HG03103 (cell line): ENCODE data around the gene DNAJB6.

ENCODE experiments used
- ATAC-seq: cut with Tn5 transposase; IDR thresholded peaks from one replicate; pipeline ENCODE4 v1.9.1; 2021; ENCODE audit warnings: low read depth; ENCODE audit not compliant: unreplicated experiment

The DNAJB6 gene

DNA sequence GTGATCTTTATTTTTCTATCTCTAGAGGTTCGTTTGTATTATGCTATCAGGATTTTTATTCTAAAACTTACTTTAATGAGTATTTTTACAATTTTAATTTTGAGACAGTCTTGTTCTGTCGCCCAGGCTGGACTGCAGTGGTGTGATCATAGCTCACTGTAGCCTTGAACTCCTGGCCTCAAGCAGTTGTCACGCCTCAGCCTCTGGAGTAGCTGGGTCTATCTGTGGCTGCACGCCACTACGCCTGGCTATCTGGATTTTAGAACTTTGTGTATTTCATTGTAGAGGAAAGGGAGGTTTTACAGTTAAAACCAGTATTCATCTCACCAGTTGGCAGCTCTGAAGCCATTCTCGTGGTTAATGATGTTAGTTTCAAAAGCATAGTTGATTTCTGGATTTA is 25.9 kb downstream of the DNAJB6 start:
- no peak for ATAC-seq

DNA sequence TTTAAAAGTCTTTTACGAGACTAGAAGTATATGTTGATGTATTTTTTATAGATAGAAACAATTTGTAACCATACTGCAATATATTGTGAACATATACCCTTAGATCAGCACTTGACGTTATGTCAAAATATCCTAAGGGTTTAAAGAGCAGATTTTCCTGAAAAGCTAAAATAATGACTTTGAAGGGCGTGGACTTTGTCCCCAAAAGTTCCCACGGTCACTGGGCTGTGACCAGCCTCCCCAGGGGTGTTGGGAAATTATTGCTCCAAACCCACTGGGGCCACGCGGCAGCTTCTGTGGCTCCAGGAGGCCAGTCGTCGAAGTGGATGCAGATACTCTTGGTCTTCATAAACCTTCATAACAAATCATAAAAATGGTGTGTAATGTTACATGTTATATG is 29.9 kb downstream of the DNAJB6 start:
- no peak for ATAC-seq

DNA sequence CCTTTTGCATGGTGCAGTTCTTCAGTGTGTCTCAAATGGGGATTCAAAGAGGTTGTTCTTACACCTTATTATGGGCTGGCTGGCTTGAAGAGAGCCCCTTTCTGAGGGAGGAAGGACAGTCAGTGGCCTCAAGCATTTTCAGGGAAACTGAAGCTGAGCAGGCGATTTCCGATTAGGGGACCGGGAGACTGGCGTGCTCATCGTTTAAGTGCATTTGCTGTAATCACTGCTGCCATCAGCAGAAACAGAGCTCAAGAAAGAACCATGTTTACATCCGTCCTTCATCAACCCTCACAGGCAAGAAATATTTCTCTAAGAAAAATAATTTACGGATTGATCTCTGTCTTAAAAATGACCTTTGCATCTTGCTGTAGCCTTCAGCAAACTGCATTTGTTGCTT is 32.2 kb downstream of the DNAJB6 start:
- no peak for ATAC-seq

DNA sequence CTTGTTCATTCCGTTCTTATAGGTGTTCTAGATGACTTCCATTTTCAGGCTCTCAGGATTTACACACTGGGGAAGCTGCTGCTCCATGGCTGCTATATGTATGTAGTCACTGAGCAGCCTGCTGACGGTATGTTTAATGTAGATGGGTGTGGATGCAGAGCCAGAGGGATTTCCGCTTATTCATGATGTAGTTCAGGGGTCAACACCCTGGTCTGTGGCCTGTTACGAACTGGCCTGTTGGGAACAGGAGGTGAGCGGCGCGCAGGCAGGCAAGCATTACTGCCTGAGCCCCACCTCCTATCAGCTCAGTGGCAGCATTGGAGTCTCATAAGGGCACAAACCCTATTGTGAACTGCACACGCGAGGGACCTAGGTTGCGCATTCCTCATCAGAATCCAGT is 33.9 kb downstream of the DNAJB6 start:
- ATAC-seq: no peak

DNA sequence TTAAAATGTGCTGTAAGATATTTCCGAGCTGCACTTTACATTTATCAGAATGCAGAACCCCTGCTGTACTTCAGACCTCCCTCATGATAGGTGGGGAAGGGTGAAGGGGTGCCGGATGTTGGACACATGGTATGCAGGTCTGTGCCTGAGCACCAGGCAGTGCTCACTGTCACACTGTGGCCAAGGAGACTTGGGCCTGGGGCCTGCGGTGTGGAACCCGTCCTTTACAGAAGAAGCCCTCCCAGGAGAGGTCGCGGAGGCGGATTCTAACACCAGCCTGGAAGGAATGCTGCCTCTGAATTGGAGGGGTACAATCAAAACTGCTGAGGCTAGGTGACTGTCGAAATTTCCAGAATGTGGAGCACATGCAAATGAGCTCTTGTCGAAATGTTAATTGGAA is 34.5 kb downstream of the DNAJB6 start:
- no peak for ATAC-seq

DNA sequence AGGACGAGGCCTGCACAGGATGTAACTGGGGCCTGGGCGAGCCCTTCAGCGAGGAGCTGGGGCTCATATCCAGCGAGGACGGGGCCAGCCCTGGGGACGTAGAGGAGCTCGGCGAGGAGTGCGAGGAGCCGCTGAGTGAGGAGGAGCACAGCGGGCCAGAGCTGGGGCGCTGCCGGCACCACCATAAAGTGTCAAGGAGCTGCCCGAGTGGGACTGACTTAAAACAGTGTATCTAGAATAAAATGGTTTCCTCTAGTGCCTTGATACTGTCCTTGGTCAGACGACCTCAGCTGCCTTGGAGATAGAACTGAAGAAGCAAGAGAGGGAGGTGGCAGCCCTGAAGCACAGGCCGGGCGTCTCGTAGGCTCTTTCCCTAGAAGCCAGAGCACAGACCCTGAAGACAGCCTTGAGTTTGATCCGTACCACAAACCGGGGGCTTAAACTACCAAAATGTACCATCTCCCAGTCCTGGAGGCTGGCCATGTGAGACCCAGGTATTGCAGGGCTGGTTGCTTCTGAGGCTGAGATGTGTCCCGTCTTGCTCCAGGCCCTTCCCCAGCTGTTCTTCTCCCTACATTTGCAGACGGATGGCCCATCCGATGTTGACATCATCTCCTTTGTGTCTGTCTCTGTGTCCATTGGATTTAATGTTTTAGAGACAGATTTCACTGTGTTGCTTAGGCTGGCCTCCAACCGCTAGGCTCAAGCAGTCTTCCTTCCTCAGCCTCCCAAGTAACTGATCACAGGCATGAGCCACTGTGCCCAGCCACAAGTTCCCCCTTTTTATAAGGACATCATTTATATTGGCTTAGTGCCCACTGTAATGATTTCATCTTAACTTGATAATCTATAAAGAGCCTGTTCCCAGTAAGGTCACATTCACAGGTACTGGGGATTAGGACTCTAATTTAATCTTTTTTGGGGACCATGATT is 35.8 kb downstream of the DNAJB6 start:
- no peak for ATAC-seq

DNA sequence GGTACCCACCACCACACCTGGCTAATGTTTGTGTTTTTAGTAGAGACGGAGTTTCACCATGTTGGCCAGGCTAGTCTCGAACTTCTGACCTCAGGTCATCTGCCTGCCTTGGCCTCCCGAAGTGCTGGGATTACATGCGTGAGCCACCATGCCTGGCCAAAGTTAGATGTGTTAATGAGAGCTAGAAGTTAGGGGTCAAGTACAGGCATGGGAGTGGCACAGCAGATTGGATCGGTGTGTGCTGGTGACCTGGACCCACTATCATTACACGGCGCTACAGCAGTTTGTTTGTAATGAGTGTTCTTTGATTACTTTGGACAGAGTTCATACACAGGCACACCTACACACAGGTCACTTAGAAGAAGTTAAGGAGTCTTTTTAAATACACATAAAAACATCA is 36.7 kb downstream of the DNAJB6 start:
- ATAC-seq: no peak

DNA sequence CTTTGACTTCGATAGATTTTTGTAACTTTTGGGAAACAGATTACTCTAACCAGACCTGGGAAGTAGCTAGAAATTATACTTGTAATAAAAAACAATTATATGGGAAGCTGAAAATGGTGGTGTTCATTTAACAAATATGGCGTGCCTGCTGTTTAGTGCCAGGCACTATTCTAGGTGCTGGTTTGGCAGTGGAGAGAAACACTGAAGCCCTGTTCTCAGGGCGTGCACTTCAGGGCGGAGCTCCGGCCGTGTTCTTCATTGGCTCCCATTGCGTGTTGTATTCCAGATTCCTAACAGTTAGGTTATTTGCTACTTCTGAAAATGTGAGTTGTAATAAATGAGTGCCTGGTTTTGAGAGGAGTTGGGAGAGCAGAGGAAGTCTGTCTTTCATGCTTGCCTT is 38.6 kb downstream of the DNAJB6 start:
- ATAC-seq: no peak

DNA sequence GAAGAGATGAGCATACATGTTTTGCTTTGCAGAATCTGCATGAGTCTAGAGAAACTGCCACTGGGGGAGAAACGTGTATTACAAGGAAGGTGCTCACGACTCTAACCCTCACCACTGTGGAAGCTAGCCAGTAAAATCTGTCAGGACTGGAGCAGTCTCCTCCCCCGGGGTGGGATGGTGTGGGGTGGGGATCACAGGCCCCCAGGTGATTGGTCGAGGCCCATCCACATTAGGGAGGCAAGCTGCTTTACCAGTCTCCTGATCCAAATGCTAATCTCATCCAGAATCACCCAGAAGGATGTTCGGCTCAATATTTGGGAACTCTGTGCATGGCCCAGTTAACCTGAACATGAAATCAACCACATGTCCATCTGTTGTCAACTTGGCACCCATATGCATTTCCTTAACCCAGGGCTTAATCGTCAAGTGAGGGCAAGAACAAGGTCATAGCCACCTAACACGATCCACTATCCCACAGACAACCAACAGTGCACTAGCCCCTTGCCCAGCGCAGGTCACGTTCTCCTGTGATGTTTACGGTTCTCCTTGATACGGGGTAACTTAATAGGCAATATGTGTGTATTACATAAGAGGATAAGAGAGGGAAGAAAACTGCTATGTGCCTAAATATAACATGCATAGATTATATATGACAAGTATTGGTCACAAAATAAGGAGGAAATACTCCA is 40.8 kb downstream of the DNAJB6 start:
- no peak for ATAC-seq

DNA sequence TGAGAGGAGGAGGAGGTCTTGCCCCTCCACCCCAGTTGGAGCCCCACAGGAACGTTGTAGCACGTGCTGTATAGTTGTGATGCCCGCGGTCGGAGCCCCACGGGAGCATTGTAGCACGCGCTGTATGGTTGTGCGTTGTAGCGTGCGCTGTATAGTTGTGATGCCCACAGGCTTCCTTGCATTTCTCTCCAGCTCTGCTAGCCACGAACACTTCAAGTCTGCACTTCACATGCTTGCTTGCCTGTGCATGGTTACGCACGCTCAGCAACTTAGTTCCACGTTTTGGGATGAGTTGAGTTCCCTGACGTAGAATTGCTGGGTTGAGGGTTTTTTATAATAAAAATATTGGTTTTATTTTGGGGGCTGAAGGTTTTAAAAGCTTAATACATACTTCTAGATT is 41.6 kb downstream of the DNAJB6 start:
- no peak for ATAC-seq

DNA sequence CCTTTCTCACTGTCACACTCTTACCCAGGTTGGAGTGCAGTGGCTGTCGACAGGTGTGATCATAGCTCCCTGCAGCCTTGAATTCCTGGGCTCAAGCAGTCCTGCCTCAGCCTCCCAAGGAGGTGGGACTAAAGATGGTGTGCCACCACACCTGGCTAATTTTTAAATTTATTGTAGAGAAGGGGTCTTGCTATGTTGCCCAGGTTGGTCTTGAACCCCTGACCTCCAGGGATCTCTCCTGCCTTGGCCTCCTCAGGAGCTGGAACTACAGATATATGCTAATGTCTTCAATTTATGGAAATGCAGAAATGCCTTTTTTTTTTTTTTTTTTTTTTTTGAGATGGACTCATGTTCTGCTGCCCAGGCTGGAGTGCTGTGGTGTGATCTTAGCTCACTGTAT is 42.7 kb downstream of the DNAJB6 start:
- ATAC-seq: no peak

DNA sequence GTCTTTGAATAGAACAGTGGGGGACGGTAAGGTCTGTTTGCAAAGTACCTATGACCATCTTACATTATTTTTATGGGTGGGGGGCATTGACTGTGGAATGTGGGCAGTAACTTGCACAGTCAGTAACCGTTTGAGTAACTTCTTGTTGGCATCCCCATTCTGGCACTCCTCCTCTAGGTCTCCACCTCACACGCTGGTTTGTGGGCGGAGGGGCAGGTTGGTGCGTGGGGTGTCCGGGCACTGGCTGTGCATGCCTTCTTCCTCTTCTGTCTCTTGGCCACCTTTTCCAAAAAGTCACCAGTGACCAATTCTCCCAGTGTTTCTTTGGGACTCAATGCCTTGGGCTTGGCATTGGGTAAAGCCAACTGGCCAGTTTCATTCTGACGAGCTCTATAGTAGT is 43.6 kb downstream of the DNAJB6 start:
- ATAC-seq: no peak

DNA sequence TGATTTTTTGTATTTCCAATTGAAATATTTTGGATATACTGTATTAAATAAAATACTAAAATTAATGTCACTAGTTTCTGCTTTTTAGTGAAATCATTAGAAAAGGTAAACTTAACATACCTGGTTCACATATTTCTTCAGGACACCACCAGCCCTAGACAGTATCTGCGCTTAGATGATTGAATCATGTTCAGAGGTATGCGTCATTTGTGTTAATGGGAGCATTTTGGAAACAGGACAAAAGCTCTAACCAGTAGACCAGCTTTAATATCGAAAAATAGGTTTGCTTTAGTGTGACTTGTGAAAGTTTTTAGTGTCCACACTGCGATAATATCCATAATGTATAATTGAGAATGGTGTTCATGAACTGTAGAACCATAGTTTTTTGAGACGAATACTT is 47.1 kb downstream of the DNAJB6 start:
- ATAC-seq: no peak

DNA sequence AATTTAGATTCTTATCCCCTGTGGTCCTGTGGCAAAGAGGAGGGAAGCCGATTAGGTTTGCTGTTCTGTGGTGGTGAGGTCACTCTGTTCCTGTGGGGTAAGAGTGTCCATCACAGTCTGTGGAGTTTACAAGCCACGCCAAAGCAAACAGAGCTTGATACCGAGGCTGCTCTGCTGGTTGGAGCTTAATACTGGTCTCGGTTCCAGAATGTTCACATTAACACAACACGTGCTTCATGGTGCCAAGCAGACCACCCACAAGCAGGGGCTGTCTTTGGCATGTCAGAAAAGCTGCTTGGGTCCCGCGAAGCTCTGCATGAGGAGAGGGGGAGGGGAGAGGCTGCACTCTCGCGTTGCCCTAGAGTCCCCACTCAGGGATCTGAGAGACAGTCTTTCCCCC is 47.5 kb downstream of the DNAJB6 start:
- no peak for ATAC-seq

DNA sequence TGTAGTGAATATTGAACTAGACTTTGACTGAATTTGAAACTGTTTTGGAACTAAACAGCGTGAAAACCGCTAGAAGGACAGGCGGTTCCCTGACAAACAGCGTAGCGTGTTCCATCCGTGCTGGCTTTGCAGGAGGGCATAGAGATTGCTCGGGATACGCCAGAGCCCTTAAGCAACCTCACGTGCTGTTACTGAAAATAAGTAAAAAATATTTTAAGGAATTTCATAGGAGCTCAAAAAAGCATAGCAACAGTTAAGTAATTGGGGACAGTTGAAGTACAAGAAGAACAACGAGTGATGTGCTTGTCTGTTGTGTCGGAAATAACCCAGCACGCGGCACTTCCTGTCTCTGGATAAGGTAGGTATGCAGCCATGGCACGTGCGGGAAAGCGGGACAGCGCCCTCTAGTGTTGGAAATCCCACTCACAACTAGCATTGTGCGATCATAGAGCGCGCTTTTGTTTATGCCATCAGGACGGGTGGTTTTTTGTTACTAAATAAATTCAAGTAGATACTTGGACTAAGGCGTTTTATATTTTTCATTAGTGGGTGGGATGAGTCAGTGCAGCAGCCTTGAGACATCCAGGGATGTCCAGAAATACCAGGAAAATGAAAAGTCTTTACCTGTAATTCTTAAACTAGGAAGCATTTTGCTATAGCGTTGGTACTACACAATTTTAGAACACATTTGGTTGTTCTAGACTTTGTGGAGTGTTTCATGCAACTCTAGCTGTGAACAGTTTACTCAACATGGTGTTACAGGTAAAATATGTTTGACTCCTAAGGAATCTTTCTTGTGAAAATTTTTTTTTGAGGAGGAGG is 50.4 kb downstream of the DNAJB6 start:
- peak; percentile 87 for ATAC-seq

DNA sequence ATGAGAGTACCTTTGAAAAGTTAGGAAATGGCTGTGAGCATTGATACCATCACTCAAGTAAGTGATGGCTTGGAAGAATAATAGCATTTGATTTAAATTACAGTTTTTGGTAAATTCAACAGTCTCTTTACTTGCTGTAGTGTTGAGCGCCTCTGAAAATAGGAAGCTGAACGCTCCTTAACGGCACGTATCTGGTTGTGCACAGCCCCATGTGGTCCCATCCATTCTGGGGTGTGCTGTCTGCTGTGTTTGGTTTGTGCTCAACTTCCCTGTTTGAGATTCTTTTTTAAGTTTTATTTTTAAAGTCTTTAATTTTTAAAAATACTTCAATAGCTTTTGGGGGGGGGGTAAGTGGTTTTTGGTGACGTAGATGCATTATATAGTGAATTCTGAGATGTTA is 51.5 kb downstream of the DNAJB6 start:
- ATAC-seq: no peak

DNA sequence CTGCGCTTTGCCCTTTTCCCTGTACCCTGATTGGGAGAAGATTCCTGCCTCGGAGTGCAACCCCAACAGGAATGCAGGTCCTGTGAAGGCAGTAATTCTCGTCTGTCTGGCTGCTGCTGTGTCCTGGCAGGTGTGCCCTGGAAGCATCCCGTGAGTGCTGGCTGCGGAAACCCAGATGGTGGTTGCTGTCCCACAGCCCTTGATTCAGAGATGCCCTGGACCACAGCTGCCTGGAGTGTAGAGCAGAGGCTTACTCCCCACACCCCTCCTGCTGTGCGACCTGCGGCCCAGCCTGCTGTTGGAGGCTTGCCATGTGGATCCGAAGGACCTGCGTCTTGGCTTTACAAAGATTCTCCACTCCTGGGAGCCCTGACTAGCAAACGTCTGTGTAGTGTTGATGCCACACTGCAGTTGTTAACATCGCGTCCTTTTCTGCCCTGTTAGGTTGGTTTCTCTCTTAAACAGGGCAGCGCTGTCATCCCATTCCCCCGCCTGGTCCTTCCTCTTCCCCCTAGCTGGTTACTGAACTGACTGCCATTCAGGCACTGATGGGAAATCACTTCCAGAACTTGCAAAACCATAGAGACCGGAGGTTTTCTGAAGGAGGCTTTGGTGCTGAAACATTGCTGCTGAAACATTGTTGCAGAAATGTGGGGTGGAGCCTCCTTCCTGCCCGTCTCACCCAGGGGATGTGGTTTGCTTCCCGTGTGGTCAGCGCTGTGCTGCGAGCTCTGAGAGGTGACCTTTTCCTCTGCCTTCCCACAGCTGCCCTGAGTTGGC is 53.3 kb downstream of the DNAJB6 start:
- ATAC-seq: no peak

DNA sequence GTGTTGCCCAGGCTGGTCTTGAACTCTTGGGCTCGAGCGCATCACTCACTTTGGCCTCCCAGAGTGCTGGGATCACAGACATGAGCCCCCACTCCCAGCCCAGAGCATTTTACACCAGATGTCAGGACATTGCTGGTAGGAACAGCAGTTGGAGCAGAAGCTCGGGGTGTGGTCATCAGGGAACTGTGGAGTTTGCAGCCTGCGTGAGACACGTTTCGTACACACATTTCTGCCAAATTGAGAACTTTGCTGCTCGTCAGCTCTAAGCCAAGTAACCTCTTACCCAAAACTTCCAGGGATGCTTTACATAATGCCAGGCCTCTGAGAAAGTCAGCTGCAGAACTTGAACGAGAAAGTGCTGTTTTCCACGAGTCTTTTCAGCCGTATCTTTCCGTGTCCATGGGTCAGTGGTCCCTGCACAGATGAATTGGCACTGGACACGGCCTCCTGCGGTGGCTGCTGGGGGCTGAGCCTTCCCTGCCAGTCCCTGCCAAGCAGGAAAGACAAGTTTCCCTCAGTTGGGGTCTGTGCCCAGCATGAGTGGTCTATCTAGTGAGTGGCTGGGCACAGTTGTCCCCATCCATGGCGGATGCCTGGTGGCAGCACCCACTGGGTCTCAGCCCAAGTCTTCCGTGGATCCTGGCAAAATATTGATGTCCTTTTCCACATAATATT is 54.4 kb downstream of the DNAJB6 start:
- no peak for ATAC-seq

DNA sequence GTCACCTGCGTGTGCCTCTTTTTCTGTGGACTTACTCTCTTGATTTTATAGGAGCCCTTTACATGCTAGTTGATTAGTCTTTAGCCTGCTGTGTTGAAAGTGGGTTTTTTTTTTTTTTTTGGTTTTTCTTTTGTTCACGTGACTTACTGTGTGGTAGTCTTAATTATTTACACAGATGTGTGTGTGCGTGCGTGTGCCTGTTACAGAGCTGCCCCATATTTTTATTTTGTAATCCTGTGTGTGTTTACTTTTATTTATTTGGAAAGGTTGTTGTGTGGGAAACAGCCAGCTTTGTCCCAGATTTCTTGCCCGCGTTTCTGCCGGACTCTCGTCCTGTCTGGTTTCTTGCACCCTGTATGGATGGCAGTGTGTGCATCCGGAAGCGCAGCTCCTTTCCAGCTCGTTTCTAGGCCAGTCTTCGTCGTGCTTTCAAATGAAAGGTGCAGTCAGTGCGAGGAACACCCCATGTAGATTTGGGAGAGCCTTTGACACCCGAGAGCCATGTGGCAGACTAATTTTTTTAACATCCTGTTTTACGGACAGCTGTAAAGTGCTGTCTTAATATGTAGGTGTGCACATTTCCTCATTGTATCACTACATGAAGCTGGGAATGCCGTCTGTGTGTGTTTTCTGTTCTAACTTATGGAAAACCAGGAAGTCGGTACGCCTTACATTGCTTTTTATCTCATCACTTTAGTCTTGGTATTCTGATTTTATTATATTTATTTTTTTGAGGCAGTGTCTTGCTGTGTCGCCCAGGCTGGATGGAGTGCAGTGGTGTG is 55.6 kb downstream of the DNAJB6 start:
- ATAC-seq: no peak
